Lower lobe of right lung (tissue), 2 donors: ENCODE data around the gene HS3ST3A1. TPM values are rescaled to one million over a fixed set of nuclear protein-coding genes. Genes with fewer than 3 reads are reported as not detected.

Source experiments
- ATAC-seq, 2 donors: fragments of 200-7000 bp; cut with Tn5 transposase; one replicate each; pipeline ENCODE4 v1.9.1; 2020 to 2022; ENCODE audit warnings: mild to moderate bottlenecking in 2 of 2, moderate library complexity in 2 of 2
- DNase-seq: peaks from one replicate; pipeline ENCODE4 v3.0.0-alpha.2; 2020
- H3K27ac ChIP-seq: fragments of 200-600 bp; one replicate; pipeline ENCODE4 v1.8.0; 2022
- H3K27me3 ChIP-seq: fragments of 200-600 bp; one replicate; pipeline ENCODE4 v1.8.0; 2022; ENCODE audit warnings: low read depth
- H3K36me3 ChIP-seq: fragments of 200-600 bp; one replicate; pipeline ENCODE4 v1.8.0; 2022; ENCODE audit warnings: mild to moderate bottlenecking
- H3K4me1 ChIP-seq: fragments of 200-600 bp; one replicate; pipeline ENCODE4 v1.8.0; 2022
- H3K4me3 ChIP-seq: fragments of 200-600 bp; one replicate; pipeline ENCODE4 v1.8.0; 2022; ENCODE audit warnings: mild to moderate bottlenecking
- H3K9me3 ChIP-seq: fragments of 200-600 bp; one replicate; pipeline ENCODE4 v1.8.0; 2022
- CTCF ChIP-seq: fragments of 200-600 bp; IDR thresholded peaks from one replicate; pipeline ENCODE4 v1.8.0; 2022; ENCODE audit warnings: antibody characterized with exemption, mild to moderate bottlenecking
- intact Hi-C: fragments of 100-400 bp; cut with DNase I; formaldehyde crosslinking; loops from one replicate; pipeline ENCODE4 v1.11.0; 2022
- total RNA-seq: library from RNA; stranded (reverse); fragmentation: NEBNext Ultra II Directional; extraction: Animal tissue kit (Norgen Biotek cat#: 25700); gene quantifications from one replicate; pipeline ENCODE4 v1.2.1, GENCODE V29; 2021
- donor health status: DM: no; HTN: yes; CAD: no; lungs with severe emphysema.

HS3ST3A1 gene
- total RNA-seq, 1 donor from 2014 or later, result 0.53 TPM

- peak in 1 of 2 donors; percentile 45 for ATAC-seq
Observed at GRCh38 chr17:13597723-13598347, 3.9 kb downstream of the HS3ST3A1 start.

GRCh38 chr17:13596241-13596923 is 5.3 kb downstream of the HS3ST3A1 start:
- ATAC-seq (no peak), DNase-seq (no peak)
- H3K9me3 ChIP-seq, result no peaks in the 10 kb centered on the region
- TF ChIP-seq CTCF, result no peak
- no peaks in the 10 kb centered on the region for H3K36me3 ChIP-seq
- no peak overlapping the region for H3K27ac ChIP-seq
- H3K27me3 ChIP-seq, result peaks cover 38% of the 10 kb centered on the region
- intact Hi-C loops, result loop anchor here (10.0 kb wide), 1 partner anchor 708 kb away; the partner anchor contains the start of gene HS3ST3B1
- H3K4me1 ChIP-seq, result peaks cover 14% of the 10 kb centered on the region
- no peak overlapping the region for H3K4me3 ChIP-seq

More at GRCh38 chr17:13597723-13598347, 3.9 kb downstream of the HS3ST3A1 start:
- no peak for DNase-seq
- H3K36me3 ChIP-seq, result no peaks in the 10 kb centered on the region
- H3K9me3 ChIP-seq, result no peaks in the 10 kb centered on the region
- peak; percentile 55 for TF ChIP-seq CTCF
- peaks cover 50% of the 10 kb centered on the region for H3K27me3 ChIP-seq
- peaks cover 24% of the 10 kb centered on the region for H3K4me1 ChIP-seq
- H3K4me3 ChIP-seq, result no peak overlapping the region
- intact Hi-C loops, result loop anchor here (10.0 kb wide), 1 partner anchor 707 kb away; the partner anchor contains the start of gene HS3ST3B1
- no peak overlapping the region for H3K27ac ChIP-seq

GRCh38 chr17:13595599-13595899 is 6.2 kb downstream of the HS3ST3A1 start:
- H3K27ac ChIP-seq, result no peak overlapping the region
- DNase-seq, result no peak
- no peaks in the 10 kb centered on the region for H3K36me3 ChIP-seq
- no peak overlapping the region for H3K4me3 ChIP-seq
- intact Hi-C loops, result loop anchor here (10.0 kb wide), 1 partner anchor 709 kb away; the partner anchor contains the start of gene HS3ST3B1
- H3K4me1 ChIP-seq, result peaks cover 5% of the 10 kb centered on the region
- no peak for ATAC-seq
- no peaks in the 10 kb centered on the region for H3K9me3 ChIP-seq
- H3K27me3 ChIP-seq, result peaks cover 29% of the 10 kb centered on the region
- TF ChIP-seq CTCF, result no peak

GRCh38 chr17:13594762-13595598 is 6.7 kb downstream of the HS3ST3A1 start:
- Histone ChIP-seq H3K4me3 (no peak overlapping the region), H3K4me1 (no peaks in the 10 kb centered on the region), H3K36me3 (no peaks in the 10 kb centered on the region), H3K27ac (no peak overlapping the region), H3K9me3 (no peaks in the 10 kb centered on the region), H3K27me3 (peaks cover 24% of the 10 kb centered on the region)
- TF ChIP-seq CTCF, result peak; percentile 87
- peak; percentile 74 to 77 for ATAC-seq
- DNase-seq, result peak; percentile 52
- intact Hi-C loops, result loop anchor here (10.0 kb wide), 1 partner anchor 710 kb away; the partner anchor contains the start of gene HS3ST3B1

GRCh38 chr17:13594310-13594709 is 7.4 kb downstream of the HS3ST3A1 start:
- no peak for TF ChIP-seq CTCF
- no peaks in the 10 kb centered on the region for H3K36me3 ChIP-seq
- H3K4me1 ChIP-seq, result no peaks in the 10 kb centered on the region
- intact Hi-C loops, result loop anchor here (10.0 kb wide), 1 partner anchor 710 kb away; the partner anchor contains the start of gene HS3ST3B1
- no peak overlapping the region for H3K4me3 ChIP-seq
- ATAC-seq (no peak), DNase-seq (no peak)
- no peak overlapping the region for H3K27ac ChIP-seq
- H3K9me3 ChIP-seq, result no peaks in the 10 kb centered on the region
- peaks cover 17% of the 10 kb centered on the region for H3K27me3 ChIP-seq
